ENCODE results near the gene KRIT1.
"Not testable (repeated sequence)": the region's sequence is repeated elsewhere in the genome, so short reads cannot be mapped to it uniquely, and the experiment has no call there.

KRIT1 gene

GRCh38 chr7:92245487-92246359 is at the start of gene KRIT1, which contains the start of gene ANKIB1:
Gene KRIT1 (minus strand): TSS chr7:92245914. CDS start chr7:92242135, 3,779 bp downstream.
Gene ANKIB1 (plus strand): TSS chr7:92245974. CDS start chr7:92294979, 49,005 bp downstream.
- DNase-seq (ENCODE audit: low spot score): peak; percentile 92

GRCh38 chr7:92295391-92295790 is 49.7 kb upstream of the KRIT1 start:
- DNase-seq (ENCODE audit: low spot score): no peak

GRCh38 chr7:92293896-92294590 is 48.3 kb upstream of the KRIT1 start:
- DNase-seq (ENCODE audit: low spot score): no peak

- no peak for DNase-seq (ENCODE audit: low spot score)
Observed at GRCh38 chr7:92292981-92293380, 47.3 kb upstream of the KRIT1 start.

GRCh38 chr7:92289321-92289720 is 43.6 kb upstream of the KRIT1 start:
- no peak for DNase-seq (ENCODE audit: low spot score)

- DNase-seq (ENCODE audit: low spot score): no peak
Observed at GRCh38 chr7:92282930-92283329, 37.2 kb upstream of the KRIT1 start.

- no peak for DNase-seq (ENCODE audit: low spot score)
Observed at GRCh38 chr7:92282221-92282814, 36.6 kb upstream of the KRIT1 start.

GRCh38 chr7:92281031-92281430 is 35.3 kb upstream of the KRIT1 start:
- DNase-seq (ENCODE audit: low spot score): no peak

- no peak for DNase-seq (ENCODE audit: low spot score)
Observed at GRCh38 chr7:92279396-92280031, 33.8 kb upstream of the KRIT1 start.

GRCh38 chr7:92276460-92276864 is 30.7 kb upstream of the KRIT1 start:
- no peak for DNase-seq (ENCODE audit: low spot score)

- no peak for DNase-seq (ENCODE audit: low spot score)
Observed at GRCh38 chr7:92275327-92275726, 29.6 kb upstream of the KRIT1 start.

- no peak for DNase-seq (ENCODE audit: low spot score)
Observed at GRCh38 chr7:92268921-92269320, 23.2 kb upstream of the KRIT1 start.

GRCh38 chr7:92266415-92267241 is 20.9 kb upstream of the KRIT1 start:
- no peak for DNase-seq (ENCODE audit: low spot score)

- no peak for DNase-seq (ENCODE audit: low spot score)
Observed at GRCh38 chr7:92260248-92260781, 14.6 kb upstream of the KRIT1 start.

GRCh38 chr7:92259610-92260247 is 14.0 kb upstream of the KRIT1 start:
- DNase-seq (ENCODE audit: low spot score): no peak

- no peak for DNase-seq (ENCODE audit: low spot score)
Observed at GRCh38 chr7:92259062-92259461, 13.3 kb upstream of the KRIT1 start.

- no peak for DNase-seq (ENCODE audit: low spot score)
Observed at GRCh38 chr7:92255308-92255707, 9.6 kb upstream of the KRIT1 start.

GRCh38 chr7:92254800-92255199 is 9.1 kb upstream of the KRIT1 start:
- DNase-seq (ENCODE audit: low spot score): not testable (repeated sequence)

- DNase-seq (ENCODE audit: low spot score): no peak
Observed at GRCh38 chr7:92253251-92253650, 7.5 kb upstream of the KRIT1 start.

- no peak for DNase-seq (ENCODE audit: low spot score)
Observed at GRCh38 chr7:92251181-92251580, 5.5 kb upstream of the KRIT1 start.

GRCh38 chr7:92250603-92251002 is 4.9 kb upstream of the KRIT1 start:
- DNase-seq (ENCODE audit: low spot score): no peak

Data from ecto neural progenitor cell (in vitro differentiated cells).